HCT116 (cell line): ENCODE results near the gene YPEL3. TPM values are rescaled to one million over a fixed set of nuclear protein-coding genes. Genes with fewer than 3 reads are reported as not detected.

Source experiments
- ATAC-seq: fragments of 200-7000 bp; cut with Tn5 transposase; 2 replicates; pipeline ENCODE4 v1.9.1; 2020; ENCODE audit warnings: mild to moderate bottlenecking, moderate library complexity
- BruUV-seq: library from RNA; stranded (reverse); fragments of 400-500 nt; replicated peaks from 2 replicates; lab custom pipeline; 2021; lab: Mats Ljungman, UMichigan
- CTCF ChIA-PET: fragments of 300-600 bp; sonication (Branson Sonifier 250); formaldehyde crosslinking; loops from one replicate; lab custom pipeline; 2021; ENCODE audit warnings: antibody characterized with exemption; lab: Charles Lee
- POLR2A ChIA-PET: fragments of 300-600, 350-600 bp; sonication (Branson Sonifier 250); formaldehyde crosslinking; loops from one replicate; lab custom pipeline; 2021; ENCODE audit warnings: antibody characterized with exemption; lab: Charles Lee
- RAD21 ChIA-PET, 2 experiments: fragments of 300-600 bp; sonication (Branson Sonifier 250); formaldehyde crosslinking; loops; one replicate each; lab custom pipeline; 2023; ENCODE audit warnings: low total read pairs in 2 of 2; ENCODE audit not compliant: uncharacterized antibody in 2 of 2, unreplicated experiment in 2 of 2, low non-redundant PET in 1 of 2; lab: Charles Lee
- DNase-seq: peaks from one replicate; pipeline ENCODE4 v3.0.0-alpha.2; 2010; ENCODE audit warnings: low read depth, low spot score
- H2AFZ ChIP-seq: fragments of 200-600 bp; shearing (Covaris generic), sonication (generic); 2 replicates; pipeline ENCODE4 v1.6.1; 2017; ENCODE audit warnings: low read depth, mixed run types, mixed read lengths, antibody characterized with exemption, low read length; ENCODE audit not compliant: poor library complexity, severe bottlenecking
- H3K27ac ChIP-seq: 2 replicates; pipeline ENCODE4 v1.5.1; 2012; ENCODE audit warnings: low read depth, low read length
- H3K27me3 ChIP-seq: fragments of 200-600 bp; sonication (generic); 2 replicates; pipeline ENCODE4 v1.6.1; 2016; ENCODE audit warnings: mixed run types, low read length, mixed read lengths; ENCODE audit not compliant: insufficient read depth
- H3K36me3 ChIP-seq, 2 experiments: fragments of 200-500 bp in 1 of 2; fragments of 200-600 bp in 1 of 2; sonication (Bioruptor generic) in 1 of 2; sonication (generic) in 1 of 2; 2 replicates each; pipeline versions ENCODE4 v1.5.1 to v1.6.1; 2014 to 2016; ENCODE audit warnings: low read length in 2 of 2, inconsistent platforms in 1 of 2, mixed read lengths in 1 of 2, mixed run types in 1 of 2; ENCODE audit not compliant: insufficient read depth in 2 of 2, control insufficient read depth in 1 of 2
- H3K4me1 ChIP-seq, 2 experiments: fragments of 200-600 bp in 1 of 2; sonication (generic) in 1 of 2; 2 replicates each; pipeline versions ENCODE4 v1.5.1 to v1.6.1; 2012 to 2017; ENCODE audit warnings: low read length in 2 of 2, inconsistent platforms in 1 of 2, mild to moderate bottlenecking in 1 of 2, mixed read lengths in 1 of 2, mixed run types in 1 of 2, moderate library complexity in 1 of 2; ENCODE audit not compliant: insufficient read depth in 2 of 2, control insufficient read depth in 1 of 2
- H3K4me2 ChIP-seq: fragments of 200-600 bp; sonication (generic); 2 replicates; pipeline ENCODE4 v1.6.1; 2017; ENCODE audit warnings: mixed run types, low read length, mixed read lengths
- H3K4me3 ChIP-seq, 2 experiments: fragments of 200-600 bp in 1 of 2; sonication (generic) in 1 of 2; replicated peaks in 1 of 2; 2 replicates each; pipeline ENCODE4 v1.5.1; 2011 to 2016; ENCODE audit warnings: low read length in 2 of 2, control low read depth in 1 of 2, low read depth in 1 of 2, mild to moderate bottlenecking in 1 of 2, mixed read lengths in 1 of 2, mixed run types in 1 of 2
- H3K79me2 ChIP-seq: fragments of 200-600 bp; sonication (generic); 2 replicates; pipeline ENCODE4 v1.6.1; 2017; ENCODE audit warnings: mild to moderate bottlenecking, mixed run types, low read length, moderate library complexity, mixed read lengths; ENCODE audit not compliant: insufficient read depth
- H3K9ac ChIP-seq: fragments of 200-600 bp; sonication (generic); 2 replicates; pipeline ENCODE4 v1.6.1; 2016; ENCODE audit warnings: low read length, mixed read lengths
- H3K9me2 ChIP-seq: fragments of 200-600 bp; sonication (generic), shearing (Covaris generic); 2 replicates; pipeline ENCODE4 v1.6.1; 2017; ENCODE audit warnings: mixed run types, mild to moderate bottlenecking, moderate library complexity; ENCODE audit not compliant: insufficient read depth
- H3K9me3 ChIP-seq, 2 experiments: fragments of 200-500 bp in 1 of 2; fragments of 200-600 bp in 1 of 2; sonication (Bioruptor generic) in 1 of 2; sonication (generic) in 1 of 2; 2 replicates each; pipeline ENCODE4 v1.6.1; 2014 to 2017; ENCODE audit warnings: low read length in 2 of 2, mixed read lengths in 2 of 2, inconsistent platforms in 1 of 2, low read depth in 1 of 2, mild to moderate bottlenecking in 1 of 2, mixed run types in 1 of 2, moderate library complexity in 1 of 2; ENCODE audit not compliant: control insufficient read depth in 1 of 2, insufficient read depth in 1 of 2
- H4K20me1 ChIP-seq: fragments of 200-600 bp; sonication (generic), shearing (Covaris generic); 2 replicates; pipeline ENCODE4 v1.6.1; 2017; ENCODE audit warnings: mixed run types, mild to moderate bottlenecking, moderate library complexity; ENCODE audit not compliant: insufficient read depth
- CEBPB ChIP-seq: IDR thresholded peaks from 2 replicates; pipeline ENCODE4 v1.6.1; 2012; ENCODE audit warnings: low read depth
- ELF1 ChIP-seq: IDR thresholded peaks from 2 replicates; pipeline ENCODE4 v1.6.1; 2012; ENCODE audit warnings: low read depth, borderline replicate concordance
- EZH2phosphoT487 ChIP-seq: fragments of 200-600 bp; IDR thresholded peaks from 2 replicates; pipeline ENCODE4 v1.6.1; 2018; ENCODE audit warnings: antibody characterized with exemption, borderline replicate concordance
- FOSL1 ChIP-seq: IDR thresholded peaks from 2 replicates; pipeline ENCODE4 v1.6.1; 2012; ENCODE audit warnings: low read depth
- JUND ChIP-seq: IDR thresholded peaks from 2 replicates; pipeline ENCODE4 v1.6.1; 2012
- POLR2A ChIP-seq: IDR thresholded peaks from 2 replicates; pipeline ENCODE4 v1.7.0; 2011; ENCODE audit warnings: borderline replicate concordance; ENCODE audit not compliant: insufficient read depth, insufficient read length; ENCODE audit errors: extremely low read depth
- RAD21 ChIP-seq: IDR thresholded peaks from 2 replicates; pipeline ENCODE4 v1.6.1; 2012; ENCODE audit warnings: low read depth, mild to moderate bottlenecking
- SIN3A ChIP-seq: IDR thresholded peaks from 2 replicates; pipeline ENCODE4 v1.6.1; 2012; ENCODE audit warnings: low read depth
- SP1 ChIP-seq: IDR thresholded peaks from 2 replicates; pipeline ENCODE4 v1.6.1; 2012; ENCODE audit warnings: low read depth
- SRF ChIP-seq: IDR thresholded peaks from 2 replicates; pipeline ENCODE4 v1.6.1; 2012; ENCODE audit warnings: low read depth
- TCF7L2 ChIP-seq: IDR thresholded peaks from 2 replicates; pipeline ENCODE4 v1.7.0; 2011; ENCODE audit warnings: borderline replicate concordance, inconsistent platforms; ENCODE audit not compliant: insufficient read depth, insufficient read length; ENCODE audit errors: extremely low read depth
- ZFX ChIP-seq: fragments of 450-650 bp; IDR thresholded peaks from 2 replicates; pipeline ENCODE4 v1.6.1; 2017
- ZNF274 ChIP-seq: fragments of 200-500 bp; sonication (Bioruptor generic); IDR thresholded peaks from 2 replicates; pipeline ENCODE4 v1.6.1; 2014; ENCODE audit warnings: mild to moderate bottlenecking, low read depth, low read length, inconsistent platforms
- intact Hi-C: fragments of 100-400 bp; cut with micrococcal nuclease; formaldehyde crosslinking; loops from 2 replicates; pipeline ENCODE4 v1.10.0; 2022
- total RNA-seq: library from RNA; stranded (reverse); gene quantifications from one replicate; pipeline ENCODE4 v1.2.1, GENCODE V29; 2021; ENCODE audit not compliant: unreplicated experiment
- TF ChIP-seq, protein P1 (sequence below): IDR thresholded peaks from 2 replicates; pipeline ENCODE4 v1.6.1; 2012
- TF ChIP-seq, protein P2 (sequence below): IDR thresholded peaks from 2 replicates; pipeline ENCODE4 v1.6.1; 2012; ENCODE audit warnings: low read depth
- TF ChIP-seq, protein P3 (sequence below): IDR thresholded peaks from 2 replicates; pipeline ENCODE4 v1.6.1; 2011; ENCODE audit warnings: mild to moderate bottlenecking, low read length, moderate library complexity; ENCODE audit not compliant: insufficient replicate concordance; ENCODE audit errors: extremely low read depth

Gene YPEL3
- total RNA-seq, 1 experiment from 2014 or later = 10.9 TPM

DNA sequence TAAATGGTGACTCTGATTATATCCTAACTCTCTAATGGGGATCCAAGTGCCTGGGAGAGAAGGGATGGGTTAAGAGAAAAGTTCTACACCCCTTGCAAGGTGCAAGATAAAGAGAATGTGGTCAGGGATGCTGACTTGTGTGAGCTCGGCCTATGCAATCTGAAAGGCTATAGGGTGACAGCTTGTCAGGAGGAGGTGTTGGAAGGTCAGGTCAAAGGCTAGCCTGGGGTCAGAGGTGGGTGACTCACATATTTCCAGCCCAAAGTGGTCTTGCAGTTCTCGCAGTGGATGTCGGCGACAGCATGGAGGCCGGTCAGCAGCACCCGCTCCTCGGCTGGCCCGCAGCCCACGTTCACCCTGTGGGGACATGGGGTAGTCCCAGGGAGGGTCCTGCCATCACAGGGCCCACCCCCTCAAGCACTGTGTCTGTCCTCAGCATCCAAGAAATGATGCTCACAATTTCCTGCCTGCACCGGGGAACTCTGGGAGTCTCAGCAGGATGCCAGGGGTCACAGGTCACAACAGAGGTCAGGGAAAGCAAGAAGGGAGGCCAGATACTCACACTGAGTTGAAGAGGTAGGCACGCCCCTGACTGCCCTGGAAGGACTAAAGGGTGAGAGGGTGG lies 1.4 kb downstream of the YPEL3 start:
- BruUV-seq = no TSS peak
- H3K27ac ChIP-seq = no peak overlapping the region
- intact Hi-C loops = loop anchor here (5.0 kb wide), 1 partner anchor 313 kb away; the partner anchor contains the start of gene ZNF771
- peaks cover 3 to 18% of the 10 kb centered on the region in 2 experiments; a peak in 2 of 4 replicates for H3K9me3 ChIP-seq
- H4K20me1 ChIP-seq = no peaks in the 10 kb centered on the region
- no peaks in the 10 kb centered on the region for H3K9me2 ChIP-seq
- H3K4me3 ChIP-seq = no peak overlapping the region
- H3K4me1 ChIP-seq = peaks cover 14 to 50% of the 10 kb centered on the region in 2 experiments
- no peaks in the 10 kb centered on the region for H3K27me3 ChIP-seq
- no peak overlapping the region for H3K4me2 ChIP-seq
- TF ChIP-seq, protein P1, sequence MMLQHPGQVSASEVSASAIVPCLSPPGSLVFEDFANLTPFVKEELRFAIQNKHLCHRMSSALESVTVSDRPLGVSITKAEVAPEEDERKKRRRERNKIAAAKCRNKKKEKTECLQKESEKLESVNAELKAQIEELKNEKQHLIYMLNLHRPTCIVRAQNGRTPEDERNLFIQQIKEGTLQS = no peak
- TF ChIP-seq EZH2phosphoT487 = no peak
- no peak for TF ChIP-seq SP1
- TF ChIP-seq ZNF274 = no peak
- TF ChIP-seq, protein P2, sequence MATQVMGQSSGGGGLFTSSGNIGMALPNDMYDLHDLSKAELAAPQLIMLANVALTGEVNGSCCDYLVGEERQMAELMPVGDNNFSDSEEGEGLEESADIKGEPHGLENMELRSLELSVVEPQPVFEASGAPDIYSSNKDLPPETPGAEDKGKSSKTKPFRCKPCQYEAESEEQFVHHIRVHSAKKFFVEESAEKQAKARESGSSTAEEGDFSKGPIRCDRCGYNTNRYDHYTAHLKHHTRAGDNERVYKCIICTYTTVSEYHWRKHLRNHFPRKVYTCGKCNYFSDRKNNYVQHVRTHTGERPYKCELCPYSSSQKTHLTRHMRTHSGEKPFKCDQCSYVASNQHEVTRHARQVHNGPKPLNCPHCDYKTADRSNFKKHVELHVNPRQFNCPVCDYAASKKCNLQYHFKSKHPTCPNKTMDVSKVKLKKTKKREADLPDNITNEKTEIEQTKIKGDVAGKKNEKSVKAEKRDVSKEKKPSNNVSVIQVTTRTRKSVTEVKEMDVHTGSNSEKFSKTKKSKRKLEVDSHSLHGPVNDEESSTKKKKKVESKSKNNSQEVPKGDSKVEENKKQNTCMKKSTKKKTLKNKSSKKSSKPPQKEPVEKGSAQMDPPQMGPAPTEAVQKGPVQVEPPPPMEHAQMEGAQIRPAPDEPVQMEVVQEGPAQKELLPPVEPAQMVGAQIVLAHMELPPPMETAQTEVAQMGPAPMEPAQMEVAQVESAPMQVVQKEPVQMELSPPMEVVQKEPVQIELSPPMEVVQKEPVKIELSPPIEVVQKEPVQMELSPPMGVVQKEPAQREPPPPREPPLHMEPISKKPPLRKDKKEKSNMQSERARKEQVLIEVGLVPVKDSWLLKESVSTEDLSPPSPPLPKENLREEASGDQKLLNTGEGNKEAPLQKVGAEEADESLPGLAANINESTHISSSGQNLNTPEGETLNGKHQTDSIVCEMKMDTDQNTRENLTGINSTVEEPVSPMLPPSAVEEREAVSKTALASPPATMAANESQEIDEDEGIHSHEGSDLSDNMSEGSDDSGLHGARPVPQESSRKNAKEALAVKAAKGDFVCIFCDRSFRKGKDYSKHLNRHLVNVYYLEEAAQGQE = no peak
- no peak for TF ChIP-seq POLR2A
- TF ChIP-seq CEBPB = no peak
- no peak for TF ChIP-seq TCF7L2
- no peak for TF ChIP-seq SIN3A
- no peak for TF ChIP-seq ELF1
- no peak for TF ChIP-seq SRF
- no peak for TF ChIP-seq ZFX
- no peak for TF ChIP-seq JUND
- no peak for TF ChIP-seq RAD21
- TF ChIP-seq FOSL1 = no peak
- TF ChIP-seq, protein P3, sequence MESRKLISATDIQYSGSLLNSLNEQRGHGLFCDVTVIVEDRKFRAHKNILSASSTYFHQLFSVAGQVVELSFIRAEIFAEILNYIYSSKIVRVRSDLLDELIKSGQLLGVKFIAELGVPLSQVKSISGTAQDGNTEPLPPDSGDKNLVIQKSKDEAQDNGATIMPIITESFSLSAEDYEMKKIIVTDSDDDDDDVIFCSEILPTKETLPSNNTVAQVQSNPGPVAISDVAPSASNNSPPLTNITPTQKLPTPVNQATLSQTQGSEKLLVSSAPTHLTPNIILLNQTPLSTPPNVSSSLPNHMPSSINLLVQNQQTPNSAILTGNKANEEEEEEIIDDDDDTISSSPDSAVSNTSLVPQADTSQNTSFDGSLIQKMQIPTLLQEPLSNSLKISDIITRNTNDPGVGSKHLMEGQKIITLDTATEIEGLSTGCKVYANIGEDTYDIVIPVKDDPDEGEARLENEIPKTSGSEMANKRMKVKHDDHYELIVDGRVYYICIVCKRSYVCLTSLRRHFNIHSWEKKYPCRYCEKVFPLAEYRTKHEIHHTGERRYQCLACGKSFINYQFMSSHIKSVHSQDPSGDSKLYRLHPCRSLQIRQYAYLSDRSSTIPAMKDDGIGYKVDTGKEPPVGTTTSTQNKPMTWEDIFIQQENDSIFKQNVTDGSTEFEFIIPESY = no peak
- POLR2A ChIA-PET = no interaction called here
- no peak overlapping the region for H3K9ac ChIP-seq
- RAD21 ChIA-PET = no interaction called here
- H3K36me3 ChIP-seq = no peaks in the 10 kb centered on the region
- DNase-seq (no peak), ATAC-seq (no peak)
- no peaks in the 10 kb centered on the region for H3K79me2 ChIP-seq
- no peak overlapping the region for H2AFZ ChIP-seq
- CTCF ChIA-PET = interaction anchor here (6.3 kb wide), 1 partner anchor 17 kb away, joined by 48 read pairs; no protein-coding TSS in a partner anchor
